Activated effector memory CD4-positive, alpha-beta T cell treated with anti-CD3 and anti-CD28 coated beads, Interleukin-2, amount 50 U/mL, for 16 hours (primary cell): Measurements from ENCODE around the gene MAMLD1.

Source experiments
- DNase-seq: peaks from one replicate; pipeline ENCODE4 v3.0.0-alpha.2; 2020

MAMLD1 gene

GRCh38 chrX:150504397-150505182 lies 141.5 kb downstream of the MAMLD1 start:
- no peak for DNase-seq

- no peak for DNase-seq
Measured at GRCh38 chrX:150506020-150506419, 142.9 kb downstream of the MAMLD1 start.

GRCh38 chrX:150506486-150506885 lies 143.4 kb downstream of the MAMLD1 start:
- DNase-seq = no peak

- DNase-seq = no peak
Measured at GRCh38 chrX:150507251-150507856, 144.2 kb downstream of the MAMLD1 start.

GRCh38 chrX:150508018-150508417 lies 144.9 kb downstream of the MAMLD1 start:
- DNase-seq = no peak

GRCh38 chrX:150508451-150509367 lies 145.6 kb downstream of the MAMLD1 start:
- DNase-seq = no peak

- DNase-seq = no peak
Measured at GRCh38 chrX:150509703-150510102, 146.6 kb downstream of the MAMLD1 start.

- DNase-seq = no peak
Measured at GRCh38 chrX:150512461-150512901, 149.4 kb downstream of the MAMLD1 start.

GRCh38 chrX:150513544-150513943 lies 150.4 kb downstream of the MAMLD1 start:
- no peak for DNase-seq

GRCh38 chrX:150514462-150514861 lies 151.3 kb downstream of the MAMLD1 start:
- no peak for DNase-seq

GRCh38 chrX:150515801-150516200 lies 152.7 kb downstream of the MAMLD1 start:
- DNase-seq = no peak

GRCh38 chrX:150517303-150517910 lies 154.3 kb downstream of the MAMLD1 start:
- no peak for DNase-seq

GRCh38 chrX:150522494-150522893 lies 159.4 kb downstream of the MAMLD1 start:
- DNase-seq = no peak

- no peak for DNase-seq
Measured at GRCh38 chrX:150525061-150525919, 162.2 kb downstream of the MAMLD1 start.

GRCh38 chrX:150526692-150527091 lies 163.6 kb downstream of the MAMLD1 start:
- no peak for DNase-seq

GRCh38 chrX:150527108-150527507 lies 164.0 kb downstream of the MAMLD1 start:
- no peak for DNase-seq

- DNase-seq = no peak
Measured at GRCh38 chrX:150529587-150529986, 166.5 kb downstream of the MAMLD1 start.

- no peak for DNase-seq
Measured at GRCh38 chrX:150530821-150531220, 167.7 kb downstream of the MAMLD1 start.

- no peak for DNase-seq
Measured at GRCh38 chrX:150531467-150531866, 168.3 kb downstream of the MAMLD1 start.

GRCh38 chrX:150533863-150534262 lies 170.7 kb downstream of the MAMLD1 start:
- no peak for DNase-seq

- DNase-seq = no peak
Measured at GRCh38 chrX:150536455-150537116, 173.5 kb downstream of the MAMLD1 start.
